ENCODE results near the gene CALML6. TPM values are rescaled to one million over a fixed set of nuclear protein-coding genes. Genes with fewer than 3 reads are reported as not detected.
A peak's percentile ranks its signal among the peaks of the same experiment; 100 is the strongest.
"Not testable (repeated sequence)": the region's sequence is repeated elsewhere in the genome, so short reads cannot be mapped to it uniquely, and the experiment has no call there.

Gene CALML6
- total RNA-seq, 1 donor from 2014 or later: not detected

- no peak overlapping the region for H3K27ac ChIP-seq
- peak in 1 of 2 donors; percentile 12 for ATAC-seq
- H3K4me1 ChIP-seq: peaks cover 90% of the 10 kb centered on the region
- intact Hi-C loops (cut with DNase I): no loop called here
- no peak for DNase-seq
- H3K4me3 ChIP-seq: no peak overlapping the region
- peaks cover 7% of the 10 kb centered on the region for H3K36me3 ChIP-seq
- no peaks in the 10 kb centered on the region for H3K27me3 ChIP-seq (ENCODE audit: low read depth)
- TF ChIP-seq CTCF (IDR thresholded peaks at IDR 0.05): no peak
- no peaks in the 10 kb centered on the region for H3K9me3 ChIP-seq
Observed at GRCh38 chr1:1880617-1881312, 34.3 kb upstream of the CALML6 start.

- intact Hi-C loops (cut with DNase I): no loop called here
- Histone ChIP-seq H3K4me3 (no peak overlapping the region), H3K4me1 (peaks cover 90% of the 10 kb centered on the region), H3K27ac (no peak overlapping the region), H3K27me3 (ENCODE audit: low read depth) (no peaks in the 10 kb centered on the region), H3K9me3 (no peaks in the 10 kb centered on the region), H3K36me3 (no peaks in the 10 kb centered on the region)
- ATAC-seq: peak; percentile 21 to 28
- DNase-seq: no peak
- TF ChIP-seq CTCF (IDR thresholded peaks at IDR 0.05): no peak
Observed at GRCh38 chr1:1881727-1882126, 33.3 kb upstream of the CALML6 start.

- Histone ChIP-seq H3K27me3 (ENCODE audit: low read depth) (no peaks in the 10 kb centered on the region), H3K9me3 (no peaks in the 10 kb centered on the region), H3K4me3 (no peak overlapping the region), H3K4me1 (peaks cover 96% of the 10 kb centered on the region), H3K36me3 (no peaks in the 10 kb centered on the region), H3K27ac (no peak overlapping the region)
- DNase-seq: no peak
- no peak for ATAC-seq
- intact Hi-C loops (cut with DNase I): no loop called here
- TF ChIP-seq CTCF (IDR thresholded peaks at IDR 0.05): no peak
Observed at GRCh38 chr1:1883092-1883873, 31.8 kb upstream of the CALML6 start.

GRCh38 chr1:1883890-1884289, 31.2 kb upstream of the CALML6 start:
- DNase-seq; ATAC-seq; H3K27ac ChIP-seq; H3K27me3 ChIP-seq (ENCODE audit: low read depth); H3K9me3 ChIP-seq; H3K36me3 ChIP-seq; intact Hi-C loops (cut with DNase I): not testable (repeated sequence)
- Histone ChIP-seq H3K4me1 (peaks cover 96% of the 10 kb centered on the region), H3K4me3 (peak overlapping the region; percentile 3)

- no peaks in the 10 kb centered on the region for H3K36me3 ChIP-seq
- H3K27ac ChIP-seq: peak overlapping the region; percentile 87
- DNase-seq (no peak), ATAC-seq (no peak)
- peak overlapping the region; percentile 93 for H3K4me3 ChIP-seq
- H3K27me3 ChIP-seq (ENCODE audit: low read depth): no peaks in the 10 kb centered on the region
- no peak for TF ChIP-seq CTCF (IDR thresholded peaks at IDR 0.05)
- peaks cover 66% of the 10 kb centered on the region for H3K4me1 ChIP-seq
- H3K9me3 ChIP-seq: no peaks in the 10 kb centered on the region
- intact Hi-C loops (cut with DNase I): no loop called here
Observed at GRCh38 chr1:1889090-1889750, 25.8 kb upstream of the CALML6 start.
